Testis (tissue), 2 donors: Measurements from ENCODE around the gene NEDD9.

ENCODE experiments used
- POLR2A ChIP-seq: fragments of 450-650 bp; IDR thresholded peaks from one replicate; pipeline ENCODE4 v1.6.1; 2017; ENCODE audit warnings: antibody characterized with exemption, mild to moderate bottlenecking, moderate library complexity
- TF ChIP-seq, protein P1 (sequence below), 3 experiments: fragments of 450-650 bp in 2 of 3; fragments of 200-600 bp in 1 of 3; sonication (generic) in 1 of 3; IDR thresholded peaks; one replicate each; pipeline ENCODE4 v1.5.1; 2016 to 2019; ENCODE audit warnings: antibody characterized with exemption in 3 of 3, mild to moderate bottlenecking in 2 of 3, moderate library complexity in 1 of 3

DNA sequence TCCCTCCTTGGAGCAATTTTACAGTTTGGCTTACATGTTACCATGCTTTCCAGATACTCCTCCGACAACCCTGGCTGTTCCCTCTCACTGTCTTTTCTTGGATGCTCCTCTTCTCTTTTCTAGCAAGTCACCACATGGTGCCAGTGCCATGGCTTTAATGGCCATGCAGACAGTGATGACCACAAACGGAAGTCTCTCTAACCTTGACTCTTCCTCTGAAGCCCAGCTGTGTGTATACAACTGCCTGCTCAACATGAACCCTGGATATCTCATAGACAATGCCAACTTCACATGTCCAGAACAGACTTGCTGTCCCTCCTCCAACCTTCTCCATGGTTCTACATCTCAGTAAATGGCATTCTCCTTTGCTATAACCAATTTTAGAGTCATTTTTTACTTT lies 49.8 kb upstream of the NEDD9 start:
- TF ChIP-seq, protein P1, sequence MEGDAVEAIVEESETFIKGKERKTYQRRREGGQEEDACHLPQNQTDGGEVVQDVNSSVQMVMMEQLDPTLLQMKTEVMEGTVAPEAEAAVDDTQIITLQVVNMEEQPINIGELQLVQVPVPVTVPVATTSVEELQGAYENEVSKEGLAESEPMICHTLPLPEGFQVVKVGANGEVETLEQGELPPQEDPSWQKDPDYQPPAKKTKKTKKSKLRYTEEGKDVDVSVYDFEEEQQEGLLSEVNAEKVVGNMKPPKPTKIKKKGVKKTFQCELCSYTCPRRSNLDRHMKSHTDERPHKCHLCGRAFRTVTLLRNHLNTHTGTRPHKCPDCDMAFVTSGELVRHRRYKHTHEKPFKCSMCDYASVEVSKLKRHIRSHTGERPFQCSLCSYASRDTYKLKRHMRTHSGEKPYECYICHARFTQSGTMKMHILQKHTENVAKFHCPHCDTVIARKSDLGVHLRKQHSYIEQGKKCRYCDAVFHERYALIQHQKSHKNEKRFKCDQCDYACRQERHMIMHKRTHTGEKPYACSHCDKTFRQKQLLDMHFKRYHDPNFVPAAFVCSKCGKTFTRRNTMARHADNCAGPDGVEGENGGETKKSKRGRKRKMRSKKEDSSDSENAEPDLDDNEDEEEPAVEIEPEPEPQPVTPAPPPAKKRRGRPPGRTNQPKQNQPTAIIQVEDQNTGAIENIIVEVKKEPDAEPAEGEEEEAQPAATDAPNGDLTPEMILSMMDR (IDR thresholded peaks at IDR 0.05): no peak
- no peak for TF ChIP-seq POLR2A
